WTC11 (cell line): Measurements from ENCODE around the gene P2RX3. TPM values are rescaled to one million over a fixed set of nuclear protein-coding genes. Genes with fewer than 3 reads are reported as not detected.

Source experiments
- ATAC-seq: fragments of 200-7000 bp; cut with Tn5 transposase; 2 replicates; pipeline ENCODE4 v1.10.0; 2021; ENCODE audit warnings: mild to moderate bottlenecking, moderate library complexity
- CTCF ChIA-PET: fragments of 300-600 bp; sonication (Branson Sonifier 250); formaldehyde crosslinking; loops from one replicate; lab custom pipeline; 2021; ENCODE audit warnings: antibody characterized with exemption; lab: Charles Lee
- POLR2A ChIA-PET: fragments of 350-600 bp; sonication (Branson Sonifier 250); formaldehyde crosslinking; loops from one replicate; lab custom pipeline; 2021; ENCODE audit warnings: antibody characterized with exemption; lab: Charles Lee
- DNase-seq: peaks from one replicate; pipeline ENCODE4 v3.0.0; 2021; ENCODE audit warnings: low spot score
- H3K27ac Mint-ChIP-seq: 2 replicates; pipeline ENCODE4 v1.8.0; 2021; ENCODE audit warnings: mixed read lengths
- H3K27me3 Mint-ChIP-seq: 2 replicates; pipeline ENCODE4 v1.8.0; 2021; ENCODE audit warnings: low read depth, mild to moderate bottlenecking, moderate library complexity, mixed read lengths
- H3K36me3 Mint-ChIP-seq: 2 replicates; pipeline ENCODE4 v1.8.0; 2021; ENCODE audit warnings: mixed read lengths
- H3K4me1 Mint-ChIP-seq: 2 replicates; pipeline ENCODE4 v1.8.0; 2022; ENCODE audit warnings: mixed read lengths
- H3K4me3 Mint-ChIP-seq: 2 replicates; pipeline ENCODE4 v1.8.0; 2021; ENCODE audit warnings: mild to moderate bottlenecking, moderate library complexity, mixed read lengths
- H3K9me3 Mint-ChIP-seq: 2 replicates; pipeline ENCODE4 v1.8.0; 2021; ENCODE audit warnings: mixed read lengths
- CREB1 ChIP-seq: sonication (generic); formaldehyde crosslinking; IDR thresholded peaks from 2 replicates; pipeline ENCODE4 v1.8.0; 2023; ENCODE audit warnings: mild to moderate bottlenecking, missing genetic modification reagents
- ELF4 ChIP-seq: sonication (generic); formaldehyde crosslinking; IDR thresholded peaks from 2 replicates; pipeline ENCODE4 v1.8.1; 2022; ENCODE audit warnings: low read depth, mild to moderate bottlenecking, moderate library complexity, missing genetic modification reagents
- EMX1 ChIP-seq: fragments of 250-450 bp; sonication (Bioruptor Pico); IDR thresholded peaks from 2 replicates; pipeline ENCODE4 v1.8.0; 2021; ENCODE audit warnings: mild to moderate bottlenecking
- FOXJ3 ChIP-seq: sonication (generic); formaldehyde crosslinking; IDR thresholded peaks from 2 replicates; pipeline ENCODE4 v1.9.0; 2021; ENCODE audit warnings: missing genetic modification reagents, mild to moderate bottlenecking, borderline replicate concordance
- GRHL2 ChIP-seq: fragments of 250-450 bp; sonication (Bioruptor Pico); IDR thresholded peaks from 2 replicates; pipeline ENCODE4 v1.8.0; 2022; ENCODE audit warnings: mild to moderate bottlenecking, moderate library complexity; ENCODE audit not compliant: insufficient replicate concordance, severe bottlenecking
- JAZF1 ChIP-seq: fragments of 250-450 bp; sonication (Bioruptor Pico); IDR thresholded peaks from 2 replicates; pipeline ENCODE4 v1.9.0; 2021; ENCODE audit warnings: moderate library complexity, mild to moderate bottlenecking, inconsistent platforms
- NFE2L1 ChIP-seq: sonication (generic); formaldehyde crosslinking; IDR thresholded peaks from 2 replicates; pipeline ENCODE4 v1.8.1; 2023; ENCODE audit warnings: missing genetic modification reagents
- NFYB ChIP-seq: sonication (generic); formaldehyde crosslinking; conservative IDR thresholded peaks from 2 replicates; pipeline ENCODE4 v1.8.0; 2022; ENCODE audit warnings: low read depth, missing genetic modification reagents
- NR2C2 ChIP-seq: sonication (generic); formaldehyde crosslinking; IDR thresholded peaks from 2 replicates; pipeline ENCODE4 v1.8.0; 2022; ENCODE audit warnings: mild to moderate bottlenecking, missing genetic modification reagents
- SMAD4 ChIP-seq: sonication (generic); formaldehyde crosslinking; IDR thresholded peaks from 2 replicates; pipeline ENCODE4 v1.8.0; 2022; ENCODE audit warnings: mild to moderate bottlenecking, missing genetic modification reagents
- TP53 ChIP-seq: sonication (generic); formaldehyde crosslinking; IDR thresholded peaks from 2 replicates; pipeline ENCODE4 v1.8.1; 2023; ENCODE audit warnings: mild to moderate bottlenecking, missing genetic modification reagents
- ZNF232 ChIP-seq: sonication (generic); formaldehyde crosslinking; IDR thresholded peaks from 2 replicates; pipeline ENCODE4 v1.8.0; 2022; ENCODE audit warnings: mild to moderate bottlenecking, missing genetic modification reagents
- ZNF263 ChIP-seq: sonication (generic); formaldehyde crosslinking; IDR thresholded peaks from 2 replicates; pipeline ENCODE4 v1.8.1; 2022; ENCODE audit warnings: low read depth, mild to moderate bottlenecking, moderate library complexity, missing genetic modification reagents
- ZNF423 ChIP-seq: fragments of 250-450 bp; sonication (Bioruptor Pico); IDR thresholded peaks from 2 replicates; pipeline ENCODE4 v2.1.2; 2022; ENCODE audit warnings: mild to moderate bottlenecking, moderate library complexity
- total RNA-seq: library from RNA; stranded (reverse); gene quantifications from 3 replicates; pipeline ENCODE4 v1.2.3, GENCODE V29; 2021
- TF ChIP-seq, protein P1 (sequence below): sonication (generic); formaldehyde crosslinking; IDR thresholded peaks from 2 replicates; pipeline ENCODE4 v1.8.1; 2023; ENCODE audit warnings: mild to moderate bottlenecking, missing genetic modification reagents
- TF ChIP-seq, protein P2 (sequence below): sonication (generic); formaldehyde crosslinking; IDR thresholded peaks from 2 replicates; pipeline ENCODE4 v1.8.1; 2022; ENCODE audit warnings: low read depth, mild to moderate bottlenecking, moderate library complexity, missing genetic modification reagents, borderline replicate concordance
- TF ChIP-seq, protein P3 (sequence below): fragments of 250-450 bp; sonication (Bioruptor Pico); IDR thresholded peaks from 2 replicates; pipeline ENCODE4 v2.1.2; 2022; ENCODE audit warnings: mild to moderate bottlenecking, moderate library complexity
- TF ChIP-seq, protein P4 (sequence below): sonication (generic); formaldehyde crosslinking; IDR thresholded peaks from 2 replicates; pipeline ENCODE4 v1.8.1; 2023; ENCODE audit warnings: mild to moderate bottlenecking, missing genetic modification reagents
- TF ChIP-seq, protein P5 (sequence below): sonication (generic); formaldehyde crosslinking; IDR thresholded peaks from 2 replicates; pipeline ENCODE4 v1.8.0; 2022; ENCODE audit warnings: mild to moderate bottlenecking, missing genetic modification reagents
- TF ChIP-seq, protein P6 (sequence below): sonication (generic); formaldehyde crosslinking; IDR thresholded peaks from 2 replicates; pipeline ENCODE4 v1.8.0; 2022; ENCODE audit warnings: missing genetic modification reagents
- TF ChIP-seq, protein P7 (sequence below): sonication (generic); formaldehyde crosslinking; IDR thresholded peaks from 2 replicates; pipeline ENCODE4 v1.8.1; 2023; ENCODE audit warnings: mild to moderate bottlenecking, missing genetic modification reagents, borderline replicate concordance

The P2RX3 gene
- total RNA-seq, 1 experiment from 2014 or later: 0.26 TPM

DNA sequence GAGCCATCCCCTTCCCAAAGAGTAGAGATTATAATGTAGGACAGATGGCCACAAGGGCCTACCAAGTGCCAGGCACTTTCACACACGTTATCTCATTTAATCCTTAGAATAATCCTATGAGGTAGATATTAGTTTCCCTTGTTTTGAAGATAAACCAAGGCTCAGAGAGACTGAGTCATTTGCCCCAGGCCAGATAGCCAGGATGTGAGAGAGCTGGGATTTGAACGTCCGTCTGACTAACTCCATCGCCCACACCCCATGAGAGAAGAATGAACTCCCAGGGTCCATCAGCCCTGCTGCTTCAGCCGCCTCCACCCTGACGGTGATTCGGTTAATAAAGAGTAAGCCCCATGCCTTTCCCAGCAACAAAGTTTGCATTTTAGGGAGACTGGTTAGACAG, 32.1 kb downstream of the P2RX3 start:
- POLR2A ChIA-PET: no interaction called here
- no peak for TF ChIP-seq FOXJ3 (CRISPR knock-in tag)
- TF ChIP-seq CREB1 (CRISPR knock-in tag): no peak
- peaks cover 4% of the 10 kb centered on the region for H3K27me3 Mint-ChIP-seq

DNA sequence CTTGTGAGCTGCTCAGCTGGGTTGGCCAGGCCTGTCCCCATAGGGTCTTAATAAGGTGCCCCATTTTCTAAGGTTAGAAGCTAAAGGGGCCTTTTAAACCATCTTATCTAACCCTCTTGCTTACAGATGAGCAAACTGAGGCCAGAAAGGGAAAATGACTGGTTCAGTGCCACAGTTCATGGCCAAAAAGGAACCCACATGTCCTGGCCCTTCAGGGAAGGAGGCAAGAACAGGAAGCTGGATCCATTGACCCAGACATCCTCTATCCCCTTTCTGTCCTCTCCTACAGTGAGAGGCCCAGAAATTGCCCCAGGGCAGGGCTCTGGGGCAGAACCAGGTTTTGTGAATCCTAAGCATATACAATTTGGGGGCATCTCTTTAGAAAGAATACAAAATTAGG, 32.8 kb downstream of the P2RX3 start:
- CTCF ChIA-PET: interaction anchor here (0.7 to 1.4 kb wide), 4 partner anchors 11 to 86 kb away, joined by 3 to 4 read pairs (median 4); no protein-coding TSS in a partner anchor

More for the DNA sequence above, 32.1 kb downstream of the P2RX3 start:
- ATAC-seq (no peak), DNase-seq (no peak)
- no peak overlapping the region for H3K4me3 Mint-ChIP-seq
- peaks cover 17% of the 10 kb centered on the region for H3K4me1 Mint-ChIP-seq
- no peaks in the 10 kb centered on the region for H3K36me3 Mint-ChIP-seq
- peaks cover 6% of the 10 kb centered on the region for H3K9me3 Mint-ChIP-seq
- CTCF ChIA-PET: interaction anchor here (1.4 kb wide), 2 partner anchors 11 to 25 kb away, joined by 4 read pairs; no protein-coding TSS in a partner anchor
- H3K27ac Mint-ChIP-seq: no peak overlapping the region

More for the DNA sequence above, 32.8 kb downstream of the P2RX3 start:
- Mint-ChIP-seq H3K9me3 (peaks cover 6% of the 10 kb centered on the region), H3K36me3 (no peaks in the 10 kb centered on the region), H3K4me1 (peaks cover 10% of the 10 kb centered on the region), H3K27me3 (peaks cover 4% of the 10 kb centered on the region), H3K27ac (no peak overlapping the region), H3K4me3 (no peak overlapping the region)
- ATAC-seq (no peak), DNase-seq (no peak)
- TF ChIP-seq NFE2L1: no peak
- TF ChIP-seq, protein P1, sequence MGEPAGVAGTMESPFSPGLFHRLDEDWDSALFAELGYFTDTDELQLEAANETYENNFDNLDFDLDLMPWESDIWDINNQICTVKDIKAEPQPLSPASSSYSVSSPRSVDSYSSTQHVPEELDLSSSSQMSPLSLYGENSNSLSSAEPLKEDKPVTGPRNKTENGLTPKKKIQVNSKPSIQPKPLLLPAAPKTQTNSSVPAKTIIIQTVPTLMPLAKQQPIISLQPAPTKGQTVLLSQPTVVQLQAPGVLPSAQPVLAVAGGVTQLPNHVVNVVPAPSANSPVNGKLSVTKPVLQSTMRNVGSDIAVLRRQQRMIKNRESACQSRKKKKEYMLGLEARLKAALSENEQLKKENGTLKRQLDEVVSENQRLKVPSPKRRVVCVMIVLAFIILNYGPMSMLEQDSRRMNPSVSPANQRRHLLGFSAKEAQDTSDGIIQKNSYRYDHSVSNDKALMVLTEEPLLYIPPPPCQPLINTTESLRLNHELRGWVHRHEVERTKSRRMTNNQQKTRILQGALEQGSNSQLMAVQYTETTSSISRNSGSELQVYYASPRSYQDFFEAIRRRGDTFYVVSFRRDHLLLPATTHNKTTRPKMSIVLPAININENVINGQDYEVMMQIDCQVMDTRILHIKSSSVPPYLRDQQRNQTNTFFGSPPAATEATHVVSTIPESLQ (CRISPR knock-in tag): no peak
- TF ChIP-seq, protein P2, sequence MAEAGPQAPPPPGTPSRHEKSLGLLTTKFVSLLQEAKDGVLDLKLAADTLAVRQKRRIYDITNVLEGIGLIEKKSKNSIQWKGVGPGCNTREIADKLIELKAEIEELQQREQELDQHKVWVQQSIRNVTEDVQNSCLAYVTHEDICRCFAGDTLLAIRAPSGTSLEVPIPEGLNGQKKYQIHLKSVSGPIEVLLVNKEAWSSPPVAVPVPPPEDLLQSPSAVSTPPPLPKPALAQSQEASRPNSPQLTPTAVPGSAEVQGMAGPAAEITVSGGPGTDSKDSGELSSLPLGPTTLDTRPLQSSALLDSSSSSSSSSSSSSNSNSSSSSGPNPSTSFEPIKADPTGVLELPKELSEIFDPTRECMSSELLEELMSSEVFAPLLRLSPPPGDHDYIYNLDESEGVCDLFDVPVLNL: no peak
- TF ChIP-seq, protein P3, sequence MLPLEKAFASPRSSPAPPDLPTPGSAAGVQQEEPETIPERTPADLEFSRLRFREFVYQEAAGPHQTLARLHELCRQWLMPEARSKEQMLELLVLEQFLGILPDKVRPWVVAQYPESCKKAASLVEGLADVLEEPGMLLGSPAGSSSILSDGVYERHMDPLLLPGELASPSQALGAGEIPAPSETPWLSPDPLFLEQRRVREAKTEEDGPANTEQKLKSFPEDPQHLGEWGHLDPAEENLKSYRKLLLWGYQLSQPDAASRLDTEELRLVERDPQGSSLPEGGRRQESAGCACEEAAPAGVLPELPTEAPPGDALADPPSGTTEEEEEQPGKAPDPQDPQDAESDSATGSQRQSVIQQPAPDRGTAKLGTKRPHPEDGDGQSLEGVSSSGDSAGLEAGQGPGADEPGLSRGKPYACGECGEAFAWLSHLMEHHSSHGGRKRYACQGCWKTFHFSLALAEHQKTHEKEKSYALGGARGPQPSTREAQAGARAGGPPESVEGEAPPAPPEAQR (CRISPR knock-in tag): no peak
- TF ChIP-seq, protein P4, sequence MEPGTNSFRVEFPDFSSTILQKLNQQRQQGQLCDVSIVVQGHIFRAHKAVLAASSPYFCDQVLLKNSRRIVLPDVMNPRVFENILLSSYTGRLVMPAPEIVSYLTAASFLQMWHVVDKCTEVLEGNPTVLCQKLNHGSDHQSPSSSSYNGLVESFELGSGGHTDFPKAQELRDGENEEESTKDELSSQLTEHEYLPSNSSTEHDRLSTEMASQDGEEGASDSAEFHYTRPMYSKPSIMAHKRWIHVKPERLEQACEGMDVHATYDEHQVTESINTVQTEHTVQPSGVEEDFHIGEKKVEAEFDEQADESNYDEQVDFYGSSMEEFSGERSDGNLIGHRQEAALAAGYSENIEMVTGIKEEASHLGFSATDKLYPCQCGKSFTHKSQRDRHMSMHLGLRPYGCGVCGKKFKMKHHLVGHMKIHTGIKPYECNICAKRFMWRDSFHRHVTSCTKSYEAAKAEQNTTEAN: no peak
- no peak for TF ChIP-seq ZNF423 (CRISPR knock-in tag)
- TF ChIP-seq EMX1 (CRISPR knock-in tag): no peak
- TF ChIP-seq ELF4 (CRISPR knock-in tag): no peak
- no peak for TF ChIP-seq ZNF263
- TF ChIP-seq TP53: no peak
- TF ChIP-seq, protein P5, sequence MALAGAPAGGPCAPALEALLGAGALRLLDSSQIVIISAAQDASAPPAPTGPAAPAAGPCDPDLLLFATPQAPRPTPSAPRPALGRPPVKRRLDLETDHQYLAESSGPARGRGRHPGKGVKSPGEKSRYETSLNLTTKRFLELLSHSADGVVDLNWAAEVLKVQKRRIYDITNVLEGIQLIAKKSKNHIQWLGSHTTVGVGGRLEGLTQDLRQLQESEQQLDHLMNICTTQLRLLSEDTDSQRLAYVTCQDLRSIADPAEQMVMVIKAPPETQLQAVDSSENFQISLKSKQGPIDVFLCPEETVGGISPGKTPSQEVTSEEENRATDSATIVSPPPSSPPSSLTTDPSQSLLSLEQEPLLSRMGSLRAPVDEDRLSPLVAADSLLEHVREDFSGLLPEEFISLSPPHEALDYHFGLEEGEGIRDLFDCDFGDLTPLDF (CRISPR knock-in tag): no peak
- no peak for TF ChIP-seq JAZF1
- TF ChIP-seq, protein P6, sequence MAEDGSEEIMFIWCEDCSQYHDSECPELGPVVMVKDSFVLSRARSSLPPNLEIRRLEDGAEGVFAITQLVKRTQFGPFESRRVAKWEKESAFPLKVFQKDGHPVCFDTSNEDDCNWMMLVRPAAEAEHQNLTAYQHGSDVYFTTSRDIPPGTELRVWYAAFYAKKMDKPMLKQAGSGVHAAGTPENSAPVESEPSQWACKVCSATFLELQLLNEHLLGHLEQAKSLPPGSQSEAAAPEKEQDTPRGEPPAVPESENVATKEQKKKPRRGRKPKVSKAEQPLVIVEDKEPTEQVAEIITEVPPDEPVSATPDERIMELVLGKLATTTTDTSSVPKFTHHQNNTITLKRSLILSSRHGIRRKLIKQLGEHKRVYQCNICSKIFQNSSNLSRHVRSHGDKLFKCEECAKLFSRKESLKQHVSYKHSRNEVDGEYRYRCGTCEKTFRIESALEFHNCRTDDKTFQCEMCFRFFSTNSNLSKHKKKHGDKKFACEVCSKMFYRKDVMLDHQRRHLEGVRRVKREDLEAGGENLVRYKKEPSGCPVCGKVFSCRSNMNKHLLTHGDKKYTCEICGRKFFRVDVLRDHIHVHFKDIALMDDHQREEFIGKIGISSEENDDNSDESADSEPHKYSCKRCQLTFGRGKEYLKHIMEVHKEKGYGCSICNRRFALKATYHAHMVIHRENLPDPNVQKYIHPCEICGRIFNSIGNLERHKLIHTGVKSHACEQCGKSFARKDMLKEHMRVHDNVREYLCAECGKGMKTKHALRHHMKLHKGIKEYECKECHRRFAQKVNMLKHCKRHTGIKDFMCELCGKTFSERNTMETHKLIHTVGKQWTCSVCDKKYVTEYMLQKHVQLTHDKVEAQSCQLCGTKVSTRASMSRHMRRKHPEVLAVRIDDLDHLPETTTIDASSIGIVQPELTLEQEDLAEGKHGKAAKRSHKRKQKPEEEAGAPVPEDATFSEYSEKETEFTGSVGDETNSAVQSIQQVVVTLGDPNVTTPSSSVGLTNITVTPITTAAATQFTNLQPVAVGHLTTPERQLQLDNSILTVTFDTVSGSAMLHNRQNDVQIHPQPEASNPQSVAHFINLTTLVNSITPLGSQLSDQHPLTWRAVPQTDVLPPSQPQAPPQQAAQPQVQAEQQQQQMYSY (CRISPR knock-in tag): no peak
- no peak for TF ChIP-seq SMAD4 (CRISPR knock-in tag)
- TF ChIP-seq ZNF232: no peak
- TF ChIP-seq GRHL2: no peak
- TF ChIP-seq NR2C2 (CRISPR knock-in tag): no peak
- TF ChIP-seq, protein P7, sequence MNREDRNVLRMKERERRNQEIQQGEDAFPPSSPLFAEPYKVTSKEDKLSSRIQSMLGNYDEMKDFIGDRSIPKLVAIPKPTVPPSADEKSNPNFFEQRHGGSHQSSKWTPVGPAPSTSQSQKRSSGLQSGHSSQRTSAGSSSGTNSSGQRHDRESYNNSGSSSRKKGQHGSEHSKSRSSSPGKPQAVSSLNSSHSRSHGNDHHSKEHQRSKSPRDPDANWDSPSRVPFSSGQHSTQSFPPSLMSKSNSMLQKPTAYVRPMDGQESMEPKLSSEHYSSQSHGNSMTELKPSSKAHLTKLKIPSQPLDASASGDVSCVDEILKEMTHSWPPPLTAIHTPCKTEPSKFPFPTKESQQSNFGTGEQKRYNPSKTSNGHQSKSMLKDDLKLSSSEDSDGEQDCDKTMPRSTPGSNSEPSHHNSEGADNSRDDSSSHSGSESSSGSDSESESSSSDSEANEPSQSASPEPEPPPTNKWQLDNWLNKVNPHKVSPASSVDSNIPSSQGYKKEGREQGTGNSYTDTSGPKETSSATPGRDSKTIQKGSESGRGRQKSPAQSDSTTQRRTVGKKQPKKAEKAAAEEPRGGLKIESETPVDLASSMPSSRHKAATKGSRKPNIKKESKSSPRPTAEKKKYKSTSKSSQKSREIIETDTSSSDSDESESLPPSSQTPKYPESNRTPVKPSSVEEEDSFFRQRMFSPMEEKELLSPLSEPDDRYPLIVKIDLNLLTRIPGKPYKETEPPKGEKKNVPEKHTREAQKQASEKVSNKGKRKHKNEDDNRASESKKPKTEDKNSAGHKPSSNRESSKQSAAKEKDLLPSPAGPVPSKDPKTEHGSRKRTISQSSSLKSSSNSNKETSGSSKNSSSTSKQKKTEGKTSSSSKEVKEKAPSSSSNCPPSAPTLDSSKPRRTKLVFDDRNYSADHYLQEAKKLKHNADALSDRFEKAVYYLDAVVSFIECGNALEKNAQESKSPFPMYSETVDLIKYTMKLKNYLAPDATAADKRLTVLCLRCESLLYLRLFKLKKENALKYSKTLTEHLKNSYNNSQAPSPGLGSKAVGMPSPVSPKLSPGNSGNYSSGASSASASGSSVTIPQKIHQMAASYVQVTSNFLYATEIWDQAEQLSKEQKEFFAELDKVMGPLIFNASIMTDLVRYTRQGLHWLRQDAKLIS: no peak
- no peak for TF ChIP-seq NFYB
- POLR2A ChIA-PET: no interaction called here
